IPS-20b (cell line): ENCODE data around the gene BTG4.

Experiments
- H3K27ac ChIP-seq: one replicate; pipeline ENCODE4 v1.5.1; 2013; ENCODE audit warnings: low read length
- H3K27me3 ChIP-seq: 2 replicates; pipeline ENCODE4 v1.6.1; 2013; ENCODE audit warnings: mild to moderate bottlenecking, low read length, inconsistent platforms; ENCODE audit not compliant: insufficient read depth
- H3K36me3 ChIP-seq: 2 replicates; pipeline ENCODE4 v1.6.1; 2013; ENCODE audit warnings: low read depth, mild to moderate bottlenecking, inconsistent platforms, low read length, moderate library complexity; ENCODE audit not compliant: insufficient read depth
- H3K4me1 ChIP-seq: 2 replicates; pipeline ENCODE4 v1.6.1; 2013; ENCODE audit warnings: mild to moderate bottlenecking, control low read depth, inconsistent platforms, low read length, moderate library complexity; ENCODE audit not compliant: insufficient read depth
- H3K4me3 ChIP-seq: 2 replicates; pipeline ENCODE4 v1.5.1; 2013; ENCODE audit warnings: mild to moderate bottlenecking, low read length, inconsistent platforms
- H3K9ac ChIP-seq: 2 replicates; pipeline ENCODE4 v1.6.1; 2013; ENCODE audit warnings: low read depth, mild to moderate bottlenecking, inconsistent platforms, low read length, moderate library complexity
- H3K9me3 ChIP-seq: 2 replicates; pipeline ENCODE4 v1.6.1; 2013; ENCODE audit warnings: mild to moderate bottlenecking, low read depth, low read length, inconsistent platforms; ENCODE audit not compliant: insufficient read depth

Gene BTG4

GRCh38 chr11:111460856-111461255 is 51.3 kb downstream of the BTG4 start:
- no peak overlapping the region for H3K27ac ChIP-seq

GRCh38 chr11:111460340-111460739 is 51.8 kb downstream of the BTG4 start:
- Histone ChIP-seq H3K36me3 (no peaks in the 10 kb centered on the region), H3K27me3 (peaks cover 3% of the 10 kb centered on the region; the same call in 1 of the 2 replicates), H3K9ac (no peak overlapping the region), H3K4me3 (no peak overlapping the region), H3K4me1 (no peaks in the 10 kb centered on the region), H3K27ac (no peak overlapping the region), H3K9me3 (no peaks in the 10 kb centered on the region)

More at GRCh38 chr11:111460856-111461255, 51.3 kb downstream of the BTG4 start:
- Histone ChIP-seq H3K9ac (no peak overlapping the region), H3K27me3 (no peaks in the 10 kb centered on the region), H3K4me1 (no peaks in the 10 kb centered on the region), H3K4me3 (no peak overlapping the region), H3K36me3 (no peaks in the 10 kb centered on the region), H3K9me3 (no peaks in the 10 kb centered on the region)

GRCh38 chr11:111459506-111460270 is 52.5 kb downstream of the BTG4 start:
- Histone ChIP-seq H3K27me3 (peaks cover 6% of the 10 kb centered on the region; the same call in 1 of the 2 replicates), H3K36me3 (no peaks in the 10 kb centered on the region), H3K9ac (no peak overlapping the region), H3K4me3 (no peak overlapping the region), H3K27ac (no peak overlapping the region), H3K9me3 (no peaks in the 10 kb centered on the region), H3K4me1 (no peaks in the 10 kb centered on the region)

- H3K9ac ChIP-seq, result no peak overlapping the region
- no peak overlapping the region for H3K27ac ChIP-seq
- no peaks in the 10 kb centered on the region for H3K36me3 ChIP-seq
- H3K27me3 ChIP-seq, result peaks cover 6% of the 10 kb centered on the region; the same call in 1 of the 2 replicates
- H3K9me3 ChIP-seq, result no peaks in the 10 kb centered on the region
- H3K4me1 ChIP-seq, result peaks cover 3% of the 10 kb centered on the region; the same call in 1 of the 2 replicates
- H3K4me3 ChIP-seq, result no peak overlapping the region
Observed at GRCh38 chr11:111457731-111458368, 54.3 kb downstream of the BTG4 start.

GRCh38 chr11:111456859-111457730 is 55.1 kb downstream of the BTG4 start:
- Histone ChIP-seq H3K9me3 (no peaks in the 10 kb centered on the region), H3K4me3 (no peak overlapping the region), H3K36me3 (no peaks in the 10 kb centered on the region), H3K4me1 (peaks cover 3% of the 10 kb centered on the region; the same call in 1 of the 2 replicates), H3K9ac (no peak overlapping the region), H3K27ac (no peak overlapping the region), H3K27me3 (peaks cover 6% of the 10 kb centered on the region; the same call in 1 of the 2 replicates)

- no peak overlapping the region for H3K9ac ChIP-seq
- no peaks in the 10 kb centered on the region for H3K9me3 ChIP-seq
- H3K36me3 ChIP-seq, result no peaks in the 10 kb centered on the region
- H3K27me3 ChIP-seq, result peaks cover 6% of the 10 kb centered on the region; the same call in 1 of the 2 replicates
- no peak overlapping the region for H3K27ac ChIP-seq
- H3K4me1 ChIP-seq, result peaks cover 3% of the 10 kb centered on the region; the same call in 1 of the 2 replicates
- H3K4me3 ChIP-seq, result no peak overlapping the region
Observed at GRCh38 chr11:111456086-111456858, 55.9 kb downstream of the BTG4 start.

- Histone ChIP-seq H3K36me3 (no peaks in the 10 kb centered on the region), H3K4me3 (peak overlapping the region; percentile 64; the same call in 1 of the 2 replicates), H3K9me3 (no peaks in the 10 kb centered on the region), H3K27me3 (peaks cover 6% of the 10 kb centered on the region; the same call in 1 of the 2 replicates), H3K9ac (no peak overlapping the region), H3K4me1 (peaks cover 3% of the 10 kb centered on the region; the same call in 1 of the 2 replicates), H3K27ac (no peak overlapping the region)
Observed at GRCh38 chr11:111455291-111456085, 56.7 kb downstream of the BTG4 start.

- H3K4me1 ChIP-seq, result peaks cover 3% of the 10 kb centered on the region; the same call in 1 of the 2 replicates
- no peaks in the 10 kb centered on the region for H3K9me3 ChIP-seq
- H3K4me3 ChIP-seq, result peak overlapping the region; percentile 64
- H3K27me3 ChIP-seq, result peaks cover 6% of the 10 kb centered on the region; the same call in 1 of the 2 replicates
- no peak overlapping the region for H3K9ac ChIP-seq
- no peaks in the 10 kb centered on the region for H3K36me3 ChIP-seq
- H3K27ac ChIP-seq, result no peak overlapping the region
Observed at GRCh38 chr11:111454561-111455192, 57.5 kb downstream of the BTG4 start.

- H3K36me3 ChIP-seq, result no peaks in the 10 kb centered on the region
- no peak overlapping the region for H3K4me3 ChIP-seq
- no peak overlapping the region for H3K9ac ChIP-seq
- H3K9me3 ChIP-seq, result no peaks in the 10 kb centered on the region
- H3K4me1 ChIP-seq, result peaks cover 3% of the 10 kb centered on the region; the same call in 1 of the 2 replicates
- no peak overlapping the region for H3K27ac ChIP-seq
- H3K27me3 ChIP-seq, result peaks cover 6% of the 10 kb centered on the region; the same call in 1 of the 2 replicates
Observed at GRCh38 chr11:111452817-111453552, 59.2 kb downstream of the BTG4 start.
